ENCODE results near the gene NEU2. TPM values are rescaled to one million over a fixed set of nuclear protein-coding genes. Genes with fewer than 3 reads are reported as not detected.
"Not testable (repeated sequence)": the region's sequence is repeated elsewhere in the genome, so short reads cannot be mapped to it uniquely, and the experiment has no call there.

Gene NEU2
- total RNA-seq, 2 donors from 2014 or later, result not detected

GRCh38 chr2:233015019-233015645 lies 17.3 kb upstream of the NEU2 start:
- peaks cover 4% of the 10 kb centered on the region for H3K9me3 Mint-ChIP-seq
- DNase-seq (ENCODE audit: low spot score) (no peak), ATAC-seq (no peak)
- peaks cover 0 to 5% of the 10 kb centered on the region in 2 donors for H3K4me1 Mint-ChIP-seq (ENCODE audit: low read depth in 2 of 2)
- no peak overlapping the region for H3K4me3 Mint-ChIP-seq
- H3K36me3 Mint-ChIP-seq, result no peaks in the 10 kb centered on the region
- no peak overlapping the region for H3K27ac Mint-ChIP-seq
- H3K27me3 Mint-ChIP-seq, result no peaks in the 10 kb centered on the region

DNA sequence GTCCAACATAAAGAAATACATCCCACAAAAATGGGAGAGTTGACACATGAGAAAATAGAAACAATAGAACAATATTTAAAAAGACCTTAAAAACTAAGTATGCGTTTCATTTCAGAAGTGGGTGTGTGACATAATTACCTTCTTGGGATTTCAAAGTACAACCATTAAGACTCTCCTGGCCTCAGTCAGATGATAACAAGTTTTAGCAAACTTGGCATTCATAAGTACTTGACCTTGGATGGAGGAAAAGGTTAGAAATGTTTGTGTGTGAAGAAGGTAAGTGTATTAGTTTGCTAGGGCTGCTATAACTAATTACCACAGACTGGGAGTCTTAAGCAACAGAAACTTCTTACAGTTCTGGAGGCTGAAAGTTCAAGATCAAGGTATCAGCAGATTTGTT lies 14.5 kb upstream of the NEU2 start:
- Mint-ChIP-seq H3K27me3 (no peaks in the 10 kb centered on the region), H3K27ac (no peak overlapping the region), H3K4me1 (ENCODE audit: low read depth in 2 of 2) (no peaks in the 10 kb centered on the region), H3K9me3 (peaks cover 4% of the 10 kb centered on the region), H3K36me3 (no peaks in the 10 kb centered on the region), H3K4me3 (no peak overlapping the region)
- ATAC-seq (no peak), DNase-seq (ENCODE audit: low spot score) (no peak)

GRCh38 chr2:233019610-233020009 lies 12.9 kb upstream of the NEU2 start:
- H3K27ac Mint-ChIP-seq; H3K27me3 Mint-ChIP-seq; DNase-seq (ENCODE audit: low spot score); H3K36me3 Mint-ChIP-seq; H3K4me1 Mint-ChIP-seq (ENCODE audit: low read depth in 2 of 2); H3K4me3 Mint-ChIP-seq; H3K9me3 Mint-ChIP-seq; ATAC-seq: not testable (repeated sequence)

DNA sequence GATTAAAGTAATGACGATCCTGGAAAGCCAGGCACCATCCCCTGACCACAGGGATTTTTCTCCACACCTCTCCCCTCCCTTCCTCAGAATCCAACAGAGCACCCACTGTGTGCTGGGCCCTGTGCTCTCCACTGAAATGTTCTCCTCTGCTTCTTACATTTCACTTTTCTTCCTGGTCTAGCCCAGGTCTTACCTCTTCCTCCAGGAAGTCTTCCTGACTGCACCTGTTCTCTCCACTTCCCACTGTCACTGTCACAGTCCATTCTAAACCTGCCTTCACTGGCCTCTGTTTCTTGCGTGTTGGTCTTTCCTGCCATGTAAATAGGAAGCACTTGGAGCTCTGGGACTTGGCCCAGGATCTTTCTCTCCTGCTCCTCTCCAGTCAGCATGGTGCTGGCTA lies 12.0 kb upstream of the NEU2 start:
- Mint-ChIP-seq H3K27me3 (no peaks in the 10 kb centered on the region), H3K9me3 (peaks cover under 1% of the 10 kb centered on the region), H3K27ac (peak overlapping the region in 1 of 2 donors; percentile 31), H3K36me3 (no peaks in the 10 kb centered on the region), H3K4me1 (ENCODE audit: low read depth in 2 of 2) (no peaks in the 10 kb centered on the region), H3K4me3 (no peak overlapping the region)
- DNase-seq (ENCODE audit: low spot score), result no peak
- ATAC-seq, result no peak

- H3K27me3 Mint-ChIP-seq, result no peaks in the 10 kb centered on the region
- H3K4me3 Mint-ChIP-seq, result no peak overlapping the region
- no peak overlapping the region for H3K27ac Mint-ChIP-seq
- no peaks in the 10 kb centered on the region for H3K9me3 Mint-ChIP-seq
- ATAC-seq (no peak), DNase-seq (ENCODE audit: low spot score) (no peak)
- no peaks in the 10 kb centered on the region for H3K36me3 Mint-ChIP-seq
- H3K4me1 Mint-ChIP-seq (ENCODE audit: low read depth in 2 of 2), result no peaks in the 10 kb centered on the region
These were observed 10.7 kb upstream of the NEU2 start for GRCh38 chr2:233021771-233022170.

DNA sequence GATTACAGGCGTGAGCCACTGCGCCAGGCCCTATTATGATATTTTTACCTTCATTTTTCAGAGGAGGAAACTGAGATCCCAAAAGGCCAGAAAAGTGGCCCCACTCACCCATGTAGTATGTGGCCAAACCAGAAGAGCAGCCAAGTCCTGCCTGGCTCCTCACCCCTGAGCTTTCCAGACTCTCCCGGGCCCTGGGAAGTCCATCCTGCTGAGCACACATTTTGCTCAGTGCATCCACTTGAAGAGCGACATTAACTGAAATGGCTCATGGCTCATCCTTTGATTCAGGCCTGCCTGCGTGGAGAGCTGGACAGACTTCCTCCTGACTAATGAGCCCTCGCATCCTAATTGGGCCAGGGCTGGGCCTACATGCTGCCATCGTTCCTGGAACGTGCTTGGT lies 9.9 kb upstream of the NEU2 start:
- H3K27me3 Mint-ChIP-seq, result no peaks in the 10 kb centered on the region
- H3K4me1 Mint-ChIP-seq (ENCODE audit: low read depth in 2 of 2), result no peaks in the 10 kb centered on the region
- no peak overlapping the region for H3K27ac Mint-ChIP-seq

GRCh38 chr2:233023007-233023760 lies 9.3 kb upstream of the NEU2 start:
- Mint-ChIP-seq H3K4me1 (ENCODE audit: low read depth in 2 of 2) (no peaks in the 10 kb centered on the region), H3K27ac (no peak overlapping the region), H3K36me3 (no peaks in the 10 kb centered on the region), H3K27me3 (no peaks in the 10 kb centered on the region), H3K9me3 (no peaks in the 10 kb centered on the region), H3K4me3 (no peak overlapping the region)
- no peak for ATAC-seq
- no peak for DNase-seq (ENCODE audit: low spot score)

More for the DNA sequence above, 9.9 kb upstream of the NEU2 start:
- DNase-seq (ENCODE audit: low spot score) (no peak), ATAC-seq (no peak)
- Mint-ChIP-seq H3K4me3 (no peak overlapping the region), H3K9me3 (no peaks in the 10 kb centered on the region), H3K36me3 (no peaks in the 10 kb centered on the region)

DNA sequence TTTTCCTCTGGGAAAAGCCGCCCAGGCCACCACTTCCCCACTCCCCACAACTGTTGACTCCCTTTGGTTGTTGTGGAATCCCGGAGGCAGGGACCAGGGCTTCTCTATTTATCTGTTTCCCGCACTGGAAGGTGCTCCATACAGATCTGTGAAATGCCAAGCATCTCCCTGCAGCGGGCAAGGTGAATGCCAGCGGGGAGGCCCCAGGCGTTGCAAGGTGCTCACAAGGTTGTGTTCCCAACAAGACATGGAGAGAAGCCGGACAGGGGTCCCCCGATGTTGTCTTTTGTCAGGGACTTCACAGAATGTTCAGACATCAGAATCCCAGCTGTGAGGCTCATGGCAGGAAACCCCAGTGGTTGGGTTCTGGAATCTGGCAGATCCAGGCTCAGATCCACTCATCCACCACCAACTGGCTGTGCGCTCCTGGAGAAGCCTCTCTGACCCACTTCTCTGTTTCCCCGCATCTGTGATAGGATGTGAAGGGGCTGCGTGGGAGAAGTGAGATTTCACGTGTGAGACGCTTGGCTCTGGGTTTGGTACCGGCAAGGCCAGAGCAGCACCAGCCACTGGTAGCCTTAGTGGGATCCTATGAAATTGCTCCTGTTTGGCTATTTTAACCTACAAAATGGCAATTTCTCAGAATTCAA lies 8.6 kb upstream of the NEU2 start:
- Mint-ChIP-seq H3K4me1 (ENCODE audit: low read depth in 2 of 2) (no peaks in the 10 kb centered on the region), H3K27ac (no peak overlapping the region), H3K36me3 (no peaks in the 10 kb centered on the region), H3K4me3 (no peak overlapping the region), H3K9me3 (no peaks in the 10 kb centered on the region), H3K27me3 (no peaks in the 10 kb centered on the region)
- DNase-seq (ENCODE audit: low spot score), result no peak
- ATAC-seq, result no peak

DNA sequence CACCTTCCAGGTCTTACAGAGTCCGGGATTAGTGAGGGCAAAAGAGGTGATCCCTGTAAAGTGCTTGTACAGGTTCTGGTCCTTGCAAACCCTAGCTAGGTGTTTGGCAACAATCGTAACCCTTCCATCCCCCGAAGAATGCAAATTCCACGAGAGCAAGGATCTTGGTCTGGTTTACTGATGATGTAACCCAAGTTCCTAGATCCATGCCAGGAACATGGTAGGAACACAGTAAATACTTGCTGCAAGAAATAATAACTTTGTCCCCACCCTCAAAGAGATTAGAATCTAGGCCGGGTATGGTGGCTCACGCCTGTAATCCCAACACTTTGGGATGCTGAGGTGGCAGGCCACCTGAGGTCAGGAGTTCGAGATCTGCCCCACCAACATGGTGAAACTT lies 6.8 kb upstream of the NEU2 start:
- Mint-ChIP-seq H3K27ac (no peak overlapping the region), H3K27me3 (no peaks in the 10 kb centered on the region), H3K9me3 (no peaks in the 10 kb centered on the region), H3K36me3 (no peaks in the 10 kb centered on the region), H3K4me1 (ENCODE audit: low read depth in 2 of 2) (peaks cover 0 to 3% of the 10 kb centered on the region in 2 donors), H3K4me3 (no peak overlapping the region)
- no peak for ATAC-seq
- DNase-seq (ENCODE audit: low spot score), result no peak

- H3K36me3 Mint-ChIP-seq, result no peaks in the 10 kb centered on the region
- H3K27ac Mint-ChIP-seq, result no peak overlapping the region
- ATAC-seq (no peak), DNase-seq (ENCODE audit: low spot score) (no peak)
- no peak overlapping the region for H3K4me3 Mint-ChIP-seq
- peaks cover 0 to 3% of the 10 kb centered on the region in 2 donors for H3K4me1 Mint-ChIP-seq (ENCODE audit: low read depth in 2 of 2)
- H3K27me3 Mint-ChIP-seq, result no peaks in the 10 kb centered on the region
- no peaks in the 10 kb centered on the region for H3K9me3 Mint-ChIP-seq
These were observed 6.2 kb upstream of the NEU2 start for GRCh38 chr2:233026198-233026813.

GRCh38 chr2:233029321-233029720 lies 3.2 kb upstream of the NEU2 start:
- Mint-ChIP-seq H3K27me3 (no peaks in the 10 kb centered on the region), H3K27ac (no peak overlapping the region), H3K36me3 (no peaks in the 10 kb centered on the region), H3K9me3 (no peaks in the 10 kb centered on the region), H3K4me1 (ENCODE audit: low read depth in 2 of 2) (peaks cover 0 to 3% of the 10 kb centered on the region in 2 donors), H3K4me3 (no peak overlapping the region)
- DNase-seq (ENCODE audit: low spot score), result no peak
- ATAC-seq, result no peak

DNA sequence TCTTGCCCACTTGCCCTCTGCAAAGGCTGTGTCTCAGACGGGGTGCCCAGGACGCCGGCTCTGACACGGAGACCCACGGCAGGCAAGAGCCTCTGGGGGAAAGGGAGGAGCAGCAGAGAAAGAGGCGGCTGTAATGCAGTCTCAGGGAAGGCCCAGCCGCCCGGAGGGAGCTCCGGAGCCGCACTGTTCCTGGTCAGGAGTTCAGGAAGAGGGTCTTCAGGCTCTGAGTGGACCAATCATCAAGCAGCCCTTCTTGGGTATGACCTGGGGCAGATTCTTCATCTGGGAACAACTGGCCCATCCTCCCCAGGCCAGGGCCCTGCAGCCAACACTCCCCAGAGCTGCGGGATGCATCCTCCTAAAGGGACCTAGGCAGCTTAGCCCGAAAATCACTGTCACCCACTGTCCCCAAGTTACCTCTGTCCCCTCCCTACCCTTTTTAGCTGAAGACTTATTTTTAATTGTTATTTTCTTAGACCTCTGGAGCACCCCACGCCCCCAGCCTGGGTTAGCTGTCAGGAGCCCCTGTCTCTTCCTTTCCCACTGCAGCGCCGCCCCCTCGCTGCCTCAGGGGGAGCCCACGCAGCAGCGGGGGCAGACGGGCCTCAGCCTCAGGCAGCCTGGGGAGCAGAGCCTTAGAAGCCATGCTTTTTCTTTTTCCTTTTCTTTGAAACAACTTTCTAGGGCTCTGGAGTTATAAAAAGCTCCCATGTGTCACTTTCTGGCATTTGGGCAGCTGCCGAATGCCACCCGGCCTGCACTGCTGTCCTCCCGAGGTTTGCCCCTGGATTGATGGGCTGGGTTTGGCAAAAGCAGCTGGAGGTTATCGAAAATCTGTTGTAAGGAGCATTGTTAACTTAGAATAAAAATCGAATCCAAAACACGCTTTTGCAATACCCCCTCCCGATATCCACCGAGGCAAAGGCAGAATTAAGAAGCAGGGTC lies 644 bp upstream of the NEU2 start:
- Mint-ChIP-seq H3K4me1 (ENCODE audit: low read depth in 2 of 2) (peaks cover 0 to 3% of the 10 kb centered on the region in 2 donors), H3K4me3 (no peak overlapping the region), H3K27me3 (no peaks in the 10 kb centered on the region), H3K27ac (no peak overlapping the region), H3K36me3 (no peaks in the 10 kb centered on the region), H3K9me3 (no peaks in the 10 kb centered on the region)
- DNase-seq (ENCODE audit: low spot score) (no peak), ATAC-seq (no peak)

- ATAC-seq (no peak), DNase-seq (ENCODE audit: low spot score) (no peak)
- H3K27ac Mint-ChIP-seq, result no peak overlapping the region
- H3K27me3 Mint-ChIP-seq, result no peaks in the 10 kb centered on the region
- H3K4me1 Mint-ChIP-seq (ENCODE audit: low read depth in 2 of 2), result peaks cover 0 to 3% of the 10 kb centered on the region in 2 donors
- no peaks in the 10 kb centered on the region for H3K36me3 Mint-ChIP-seq
- H3K4me3 Mint-ChIP-seq, result no peak overlapping the region
- no peaks in the 10 kb centered on the region for H3K9me3 Mint-ChIP-seq
These were observed 1.2 kb downstream of the NEU2 start for GRCh38 chr2:233033672-233034071.
